Activated T-cell treated with anti-CD3 and anti-CD28 coated beads, Interleukin-2, amount 50 U/mL, for 4 hours (primary cell): Measurements from ENCODE around the gene HS1BP3. TPM values are rescaled to one million over a fixed set of nuclear protein-coding genes. Genes with fewer than 3 reads are reported as not detected.
A peak's percentile ranks its signal among the peaks of the same experiment; 100 is the strongest.

Experiments
- ATAC-seq, 2 donors: fragments of 200-7000 bp; cut with Tn5 transposase; one replicate each; pipeline ENCODE4 v1.10.0; 2021
- DNase-seq: peaks from one replicate; pipeline ENCODE4 v3.0.0-alpha.2; 2020
- H3K27me3 Mint-ChIP-seq: one replicate; pipeline ENCODE4 v1.8.0; 2021; ENCODE audit warnings: low read depth, mixed read lengths
- H3K36me3 Mint-ChIP-seq: one replicate; pipeline ENCODE4 v1.8.0; 2022; ENCODE audit warnings: mixed read lengths; ENCODE audit not compliant: insufficient read depth
- H3K4me1 Mint-ChIP-seq: one replicate; pipeline ENCODE4 v1.8.0; 2021; ENCODE audit warnings: low read depth, mixed read lengths
- H3K4me3 Mint-ChIP-seq: one replicate; pipeline ENCODE4 v1.8.0; 2021; ENCODE audit warnings: mild to moderate bottlenecking, moderate library complexity, mixed read lengths
- H3K9me3 Mint-ChIP-seq: one replicate; pipeline ENCODE4 v1.8.0; 2021; ENCODE audit warnings: mixed read lengths
- total RNA-seq, 3 donors: library from RNA; stranded (reverse); gene quantifications; one replicate each; pipeline ENCODE4 v1.2.1, GENCODE V29; 2021

Gene HS1BP3
- total RNA-seq, 3 donors from 2014 or later, result 6.0 to 6.7 (median 6.3) TPM

DNA sequence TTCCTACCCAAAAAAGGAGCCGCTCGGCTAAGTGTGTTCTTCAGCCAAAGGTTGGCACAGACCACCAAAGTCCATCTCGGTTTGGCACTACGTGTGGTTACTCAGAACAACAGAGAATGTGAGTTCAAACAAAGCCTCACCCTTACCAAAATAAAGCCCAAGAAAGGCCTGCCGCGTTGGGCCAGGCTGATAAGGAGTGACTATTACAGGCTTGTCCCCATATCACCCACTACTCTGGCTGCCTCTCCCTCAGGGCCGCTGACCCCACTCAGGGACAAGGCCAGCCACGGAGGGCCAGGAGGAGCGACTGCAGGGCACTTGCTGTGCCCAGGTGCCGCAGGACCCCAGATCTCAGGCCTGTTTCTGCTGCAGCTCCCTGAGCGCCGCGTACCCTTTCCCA, 13.8 kb downstream of the HS1BP3 start:
- no peaks in the 10 kb centered on the region for H3K9me3 Mint-ChIP-seq
- H3K4me3 Mint-ChIP-seq, result no peak overlapping the region

DNA sequence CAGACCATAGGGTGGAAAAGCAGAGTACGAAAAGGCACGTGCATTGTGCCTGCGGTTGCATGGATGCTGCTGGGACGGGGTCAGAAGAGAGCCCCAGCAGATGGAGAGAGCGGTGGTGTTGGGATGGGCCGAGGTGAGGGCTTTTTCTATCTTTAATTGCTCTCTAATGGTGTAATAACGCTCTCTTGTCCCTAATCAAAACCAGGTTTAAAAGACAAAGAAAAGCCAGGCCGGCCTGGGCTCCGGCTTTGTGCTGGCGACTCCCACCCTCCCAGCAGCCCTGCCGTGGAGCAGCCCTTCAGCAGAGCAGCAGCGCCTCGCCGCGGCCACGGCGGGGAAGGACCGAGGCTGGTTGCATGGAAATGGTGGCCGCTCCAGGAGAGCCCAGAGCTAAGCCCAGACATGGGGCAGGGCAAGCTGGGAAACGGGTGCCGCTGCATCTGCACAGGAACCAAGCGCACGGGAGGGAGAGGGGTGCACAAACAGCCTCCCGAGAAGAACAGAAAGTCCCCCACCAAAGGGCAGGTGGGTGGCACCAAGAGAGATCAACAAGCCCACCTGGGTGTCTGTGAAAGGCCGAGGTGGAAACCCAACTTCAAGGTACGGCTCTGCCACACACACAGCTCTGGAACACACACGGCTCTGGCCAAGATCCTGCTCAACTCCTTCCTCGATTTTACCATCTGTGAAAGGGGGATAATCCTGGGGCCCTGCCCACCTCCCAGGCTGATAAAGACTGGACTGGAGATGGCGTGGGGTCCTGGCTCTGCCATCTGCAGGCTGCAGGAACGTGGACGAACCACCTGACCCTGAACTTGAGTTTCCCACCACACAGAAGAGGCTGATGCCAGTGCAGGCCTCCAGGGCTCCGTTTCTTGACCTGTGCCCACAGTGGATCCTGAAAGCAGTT, 15.0 kb downstream of the HS1BP3 start:
- Mint-ChIP-seq H3K4me3 (no peak overlapping the region), H3K36me3 (peaks cover 23% of the 10 kb centered on the region), H3K27me3 (no peaks in the 10 kb centered on the region), H3K9me3 (no peaks in the 10 kb centered on the region), H3K4me1 (no peaks in the 10 kb centered on the region)
- ATAC-seq (peak; percentile 71 to 80), DNase-seq (no peak)

More for the DNA sequence above, 13.8 kb downstream of the HS1BP3 start:
- H3K4me1 Mint-ChIP-seq, result no peaks in the 10 kb centered on the region
- no peak for ATAC-seq
- H3K36me3 Mint-ChIP-seq, result peaks cover 19% of the 10 kb centered on the region
- no peaks in the 10 kb centered on the region for H3K27me3 Mint-ChIP-seq
- DNase-seq, result no peak

GRCh38 chr2:20635113-20635510, 15.8 kb downstream of the HS1BP3 start:
- H3K36me3 Mint-ChIP-seq, result peaks cover 26% of the 10 kb centered on the region
- no peaks in the 10 kb centered on the region for H3K27me3 Mint-ChIP-seq
- H3K4me3 Mint-ChIP-seq, result no peak overlapping the region
- ATAC-seq (no peak), DNase-seq (no peak)
- H3K4me1 Mint-ChIP-seq, result no peaks in the 10 kb centered on the region
- no peaks in the 10 kb centered on the region for H3K9me3 Mint-ChIP-seq

- DNase-seq (no peak), ATAC-seq (no peak)
Observed at GRCh38 chr2:20634507-20635112, 16.3 kb downstream of the HS1BP3 start.

DNA sequence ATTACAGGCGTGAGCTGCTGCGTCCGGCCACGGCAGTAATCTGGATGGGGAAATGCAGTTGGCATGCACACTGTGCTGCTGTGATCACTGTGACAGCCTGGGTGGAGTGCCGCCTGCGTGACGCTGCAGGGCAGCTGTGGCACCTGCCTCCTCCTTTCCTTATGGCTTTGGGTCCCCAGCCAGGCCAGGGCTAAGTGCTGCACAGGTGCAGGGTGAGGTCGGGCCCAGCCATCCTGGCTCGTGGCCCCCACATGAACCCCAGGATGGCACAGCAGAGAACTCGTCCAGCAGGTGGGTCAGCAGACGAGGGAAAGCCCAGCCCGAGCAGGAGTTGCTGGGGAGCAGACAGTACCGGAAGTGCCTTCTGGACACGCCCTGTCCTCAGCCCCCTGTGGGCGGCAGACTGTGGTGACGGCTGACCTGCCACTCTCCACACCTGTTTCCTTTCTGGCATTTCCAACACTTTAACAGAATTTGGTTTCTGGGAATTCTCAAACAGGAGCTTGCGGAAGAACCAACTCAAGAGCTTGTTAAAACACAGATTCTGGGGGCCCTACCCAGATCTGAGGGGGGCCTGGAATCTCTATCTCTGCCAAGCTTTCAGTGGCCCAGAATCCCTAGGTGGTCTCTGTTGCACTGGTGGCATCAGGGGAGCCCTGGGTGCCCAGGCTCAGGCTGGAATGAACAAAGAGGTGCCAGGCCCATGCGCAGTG, 16.9 kb downstream of the HS1BP3 start:
- H3K9me3 Mint-ChIP-seq, result no peaks in the 10 kb centered on the region
- peaks cover 21% of the 10 kb centered on the region for H3K36me3 Mint-ChIP-seq
- DNase-seq (no peak), ATAC-seq (no peak)
- no peaks in the 10 kb centered on the region for H3K27me3 Mint-ChIP-seq
- no peaks in the 10 kb centered on the region for H3K4me1 Mint-ChIP-seq
- no peak overlapping the region for H3K4me3 Mint-ChIP-seq

More at GRCh38 chr2:20634507-20635112, 16.3 kb downstream of the HS1BP3 start:
- Mint-ChIP-seq H3K4me3 (no peak overlapping the region), H3K27me3 (no peaks in the 10 kb centered on the region), H3K4me1 (no peaks in the 10 kb centered on the region), H3K36me3 (peaks cover 25% of the 10 kb centered on the region), H3K9me3 (no peaks in the 10 kb centered on the region)

DNA sequence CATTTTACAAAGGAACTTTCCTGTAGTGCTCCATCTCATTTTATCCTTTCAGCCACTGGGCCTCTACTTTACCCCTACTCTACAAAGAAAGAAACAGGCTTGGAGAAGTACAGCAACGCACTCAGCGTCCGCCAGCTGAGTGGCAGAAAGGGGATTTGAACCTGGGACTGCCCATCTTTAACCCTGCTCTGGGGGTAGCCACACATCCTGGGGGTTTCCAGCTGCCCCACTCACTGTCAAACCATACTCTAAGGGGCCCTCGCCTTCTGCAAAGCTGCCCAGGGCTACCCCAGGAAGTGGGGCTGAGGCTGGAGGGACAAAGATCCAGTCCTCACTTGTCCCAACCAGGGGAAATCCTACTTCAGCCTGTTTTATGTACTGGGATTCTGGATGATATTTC, 17.9 kb downstream of the HS1BP3 start:
- Mint-ChIP-seq H3K27me3 (no peaks in the 10 kb centered on the region), H3K36me3 (peaks cover 25% of the 10 kb centered on the region), H3K9me3 (no peaks in the 10 kb centered on the region), H3K4me3 (no peak overlapping the region), H3K4me1 (no peaks in the 10 kb centered on the region)
- ATAC-seq (no peak), DNase-seq (no peak)

- H3K9me3 Mint-ChIP-seq, result no peaks in the 10 kb centered on the region
- H3K4me3 Mint-ChIP-seq, result no peak overlapping the region
- peaks cover 25% of the 10 kb centered on the region for H3K36me3 Mint-ChIP-seq
- ATAC-seq, result no peak
- no peaks in the 10 kb centered on the region for H3K27me3 Mint-ChIP-seq
- H3K4me1 Mint-ChIP-seq, result no peaks in the 10 kb centered on the region
- no peak for DNase-seq
Observed at GRCh38 chr2:20632446-20632990, 18.4 kb downstream of the HS1BP3 start.

DNA sequence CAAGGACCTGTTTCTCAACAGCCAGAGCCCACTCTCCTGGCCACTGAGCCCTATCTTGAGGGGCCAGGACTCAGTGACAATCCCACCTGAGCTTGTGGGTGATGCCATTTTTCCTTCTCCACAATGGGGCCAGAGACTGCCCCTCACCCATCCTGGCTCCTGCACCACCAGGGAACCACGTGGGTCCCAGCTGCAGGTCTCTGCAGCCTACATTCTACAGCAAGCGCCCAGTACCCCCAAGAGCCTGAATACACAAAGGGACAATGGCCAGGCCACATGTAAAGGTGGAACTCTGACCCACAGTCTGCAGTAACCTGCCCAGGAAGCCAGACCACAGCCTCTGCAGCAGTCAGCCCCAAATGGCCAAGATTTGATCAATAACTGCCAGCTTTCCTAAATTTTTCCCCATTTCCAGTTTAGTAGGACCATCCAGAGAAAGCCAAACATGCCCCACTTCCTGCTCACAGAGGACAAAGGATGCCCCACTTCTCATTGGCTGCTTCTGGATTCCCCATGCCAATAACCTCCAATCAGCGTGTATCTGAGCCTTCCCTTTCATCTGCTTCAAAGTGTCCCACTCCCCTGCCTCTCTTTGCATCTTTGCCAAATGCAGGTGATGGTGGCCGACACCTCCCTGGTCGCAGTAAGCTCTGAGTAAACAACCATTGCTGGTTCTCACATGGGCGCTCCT, 19.1 kb downstream of the HS1BP3 start:
- no peak overlapping the region for H3K4me3 Mint-ChIP-seq
- H3K36me3 Mint-ChIP-seq, result peaks cover 22% of the 10 kb centered on the region
- no peaks in the 10 kb centered on the region for H3K27me3 Mint-ChIP-seq
- ATAC-seq (no peak), DNase-seq (no peak)
- no peaks in the 10 kb centered on the region for H3K4me1 Mint-ChIP-seq
- no peaks in the 10 kb centered on the region for H3K9me3 Mint-ChIP-seq

GRCh38 chr2:20630967-20631366, 19.9 kb downstream of the HS1BP3 start:
- Mint-ChIP-seq H3K4me1 (no peaks in the 10 kb centered on the region), H3K27me3 (no peaks in the 10 kb centered on the region), H3K4me3 (no peak overlapping the region), H3K9me3 (no peaks in the 10 kb centered on the region), H3K36me3 (peaks cover 22% of the 10 kb centered on the region)
- DNase-seq, result no peak
- no peak for ATAC-seq

DNA sequence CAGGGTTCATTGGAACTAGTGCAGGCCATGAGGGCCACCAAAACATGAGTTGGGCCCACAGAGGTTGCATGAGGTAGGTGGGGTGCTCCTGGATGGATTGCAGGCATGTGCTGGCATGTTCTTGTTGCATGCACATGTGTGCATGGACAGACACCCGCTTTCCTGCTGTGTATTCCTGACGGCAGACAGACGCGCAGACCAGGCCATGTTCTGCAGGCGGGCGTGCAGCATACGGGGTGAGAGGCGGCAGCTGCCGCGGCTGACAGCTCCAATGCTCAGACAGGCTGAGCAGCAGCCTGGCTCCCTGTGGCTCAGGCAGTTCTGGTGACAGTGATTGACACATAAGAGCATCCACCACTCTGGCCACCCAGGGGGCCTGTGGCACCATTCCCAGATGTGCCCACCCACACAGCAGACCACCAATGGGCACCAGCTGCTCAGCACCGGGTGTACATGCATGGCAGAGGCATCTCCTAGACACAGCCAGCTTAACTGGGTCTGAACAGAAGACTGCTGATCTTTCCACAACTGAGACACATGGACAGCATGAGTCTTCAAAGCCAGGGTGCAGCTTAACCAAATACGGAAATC, 21.2 kb downstream of the HS1BP3 start:
- H3K27me3 Mint-ChIP-seq, result no peaks in the 10 kb centered on the region
- no peaks in the 10 kb centered on the region for H3K9me3 Mint-ChIP-seq
- H3K4me3 Mint-ChIP-seq, result no peak overlapping the region
- DNase-seq (no peak), ATAC-seq (no peak)
- H3K4me1 Mint-ChIP-seq, result no peaks in the 10 kb centered on the region
- peaks cover 16% of the 10 kb centered on the region for H3K36me3 Mint-ChIP-seq

- DNase-seq (no peak), ATAC-seq (no peak)
- no peak overlapping the region for H3K4me3 Mint-ChIP-seq
- peaks cover 16% of the 10 kb centered on the region for H3K36me3 Mint-ChIP-seq
- no peaks in the 10 kb centered on the region for H3K4me1 Mint-ChIP-seq
- no peaks in the 10 kb centered on the region for H3K27me3 Mint-ChIP-seq
- H3K9me3 Mint-ChIP-seq, result no peaks in the 10 kb centered on the region
Observed at GRCh38 chr2:20629181-20629580, 21.7 kb downstream of the HS1BP3 start.

- ATAC-seq (no peak), DNase-seq (no peak)
- H3K36me3 Mint-ChIP-seq, result peaks cover 16% of the 10 kb centered on the region
- H3K4me3 Mint-ChIP-seq, result no peak overlapping the region
- H3K27me3 Mint-ChIP-seq, result no peaks in the 10 kb centered on the region
- no peaks in the 10 kb centered on the region for H3K4me1 Mint-ChIP-seq
- no peaks in the 10 kb centered on the region for H3K9me3 Mint-ChIP-seq
Observed at GRCh38 chr2:20627712-20628380, 23.1 kb downstream of the HS1BP3 start.
